NCI-H1436 treated with DMSO at 0.1 percent for 48 hours (cell line): ENCODE data around the gene KCNK15.
"Not testable (repeated sequence)": the region's sequence is repeated elsewhere in the genome, so short reads cannot be mapped to it uniquely, and the experiment has no call there.

Source experiments
- DNase-seq: peaks from one replicate; lab custom pipeline; 2025; lab: John Stamatoyannopoulos, UW

Gene KCNK15

GRCh38 chr20:44759595-44759994, 13.9 kb downstream of the KCNK15 start:
- no peak for DNase-seq

GRCh38 chr20:44761423-44761822, 15.8 kb downstream of the KCNK15 start:
- DNase-seq: no peak

DNA sequence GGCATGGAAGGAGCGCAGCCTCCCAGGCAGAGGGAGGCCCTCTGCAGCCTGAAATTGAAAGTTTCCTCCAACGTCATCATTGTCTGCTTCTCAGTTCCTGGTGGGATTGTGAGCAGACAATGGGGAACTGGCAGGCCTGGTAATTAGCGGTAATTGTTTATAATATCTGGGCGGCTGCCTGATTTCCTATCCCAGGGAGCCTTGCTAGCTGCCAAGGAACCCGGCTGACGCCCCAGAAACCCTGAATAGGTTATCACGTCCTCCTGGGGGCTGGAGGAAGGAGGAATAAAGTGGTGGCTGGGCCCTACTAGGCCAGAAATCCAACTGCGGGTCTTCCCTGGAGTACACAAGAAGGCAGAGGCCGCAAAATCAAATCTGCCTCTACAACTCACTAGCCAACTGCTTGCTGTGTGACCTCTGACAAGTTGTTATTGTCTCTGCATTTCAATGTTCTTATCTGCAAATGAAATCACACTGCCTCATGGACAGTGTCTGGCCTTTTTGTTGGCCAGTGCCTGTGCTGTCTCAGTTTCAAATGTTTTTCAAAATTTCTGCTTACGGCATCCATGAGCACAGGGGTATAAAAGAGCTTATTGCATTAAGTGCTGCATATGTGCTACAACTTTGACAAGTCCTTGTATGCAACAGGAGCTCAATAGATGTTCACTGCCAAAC, 16.9 kb downstream of the KCNK15 start:
- no peak for DNase-seq

DNA sequence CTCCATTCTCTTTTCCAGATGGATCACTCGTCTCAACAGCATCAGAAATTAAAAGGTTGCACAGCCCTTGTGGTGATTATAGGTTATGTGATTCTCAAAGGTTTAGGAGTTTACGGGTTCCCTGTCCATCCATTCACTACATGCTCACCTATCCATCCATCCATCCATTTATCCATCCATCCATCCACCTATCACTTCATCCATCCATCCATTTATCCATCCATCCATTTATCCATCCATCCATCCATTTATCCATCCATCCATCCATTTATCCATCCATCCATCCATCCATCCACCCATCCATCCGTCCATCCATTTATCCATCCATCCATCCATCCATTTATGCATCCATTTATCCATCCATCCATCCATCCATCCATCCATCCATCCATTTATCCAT, 18.1 kb downstream of the KCNK15 start:
- DNase-seq: not testable (repeated sequence)

- DNase-seq: no peak
Observed at GRCh38 chr20:44765091-44765490, 19.4 kb downstream of the KCNK15 start.

GRCh38 chr20:44765701-44766347, 20.2 kb downstream of the KCNK15 start:
- no peak for DNase-seq

DNA sequence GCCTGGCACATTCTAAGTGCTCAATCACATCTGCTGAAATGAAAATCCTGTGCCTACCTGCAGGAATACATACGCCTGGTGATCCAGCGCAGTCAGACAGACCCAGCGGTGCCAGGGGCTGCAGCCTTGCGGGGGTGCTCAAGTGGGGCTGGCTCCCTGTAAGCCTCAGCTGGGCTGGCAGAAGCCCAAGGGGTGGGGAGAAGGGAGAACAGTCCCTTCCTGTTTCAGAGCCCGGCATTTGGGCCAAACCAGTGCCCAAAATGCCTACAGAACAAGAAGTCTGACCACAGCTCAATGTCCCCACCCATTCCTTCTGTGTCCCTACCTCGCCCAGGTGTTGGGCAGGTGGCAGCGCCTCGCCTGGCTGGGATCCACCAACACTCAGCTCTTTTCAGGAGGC, 22.6 kb downstream of the KCNK15 start:
- no peak for DNase-seq

- no peak for DNase-seq
Observed at GRCh38 chr20:44768854-44769480, 23.3 kb downstream of the KCNK15 start.

DNA sequence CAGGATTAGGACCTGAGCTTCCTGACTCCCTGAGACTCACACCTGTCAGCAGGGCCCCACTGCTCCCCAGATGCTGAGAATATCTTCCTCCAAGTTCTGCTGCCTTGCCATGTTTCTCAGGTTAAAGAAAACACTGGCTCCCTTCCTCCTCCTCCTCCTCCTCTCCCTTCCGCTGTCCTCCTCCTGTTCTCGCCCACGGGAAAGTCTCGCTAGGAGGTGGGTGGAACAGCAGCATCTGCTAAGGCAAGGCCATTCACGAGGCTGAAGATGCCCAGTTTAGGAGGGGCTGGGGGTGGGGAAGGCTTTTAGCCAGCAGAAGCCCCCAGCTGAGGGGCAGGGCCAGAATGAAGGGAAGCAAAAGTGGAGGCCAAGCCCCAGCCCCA, 23.8 kb downstream of the KCNK15 start:
- no peak for DNase-seq

DNA sequence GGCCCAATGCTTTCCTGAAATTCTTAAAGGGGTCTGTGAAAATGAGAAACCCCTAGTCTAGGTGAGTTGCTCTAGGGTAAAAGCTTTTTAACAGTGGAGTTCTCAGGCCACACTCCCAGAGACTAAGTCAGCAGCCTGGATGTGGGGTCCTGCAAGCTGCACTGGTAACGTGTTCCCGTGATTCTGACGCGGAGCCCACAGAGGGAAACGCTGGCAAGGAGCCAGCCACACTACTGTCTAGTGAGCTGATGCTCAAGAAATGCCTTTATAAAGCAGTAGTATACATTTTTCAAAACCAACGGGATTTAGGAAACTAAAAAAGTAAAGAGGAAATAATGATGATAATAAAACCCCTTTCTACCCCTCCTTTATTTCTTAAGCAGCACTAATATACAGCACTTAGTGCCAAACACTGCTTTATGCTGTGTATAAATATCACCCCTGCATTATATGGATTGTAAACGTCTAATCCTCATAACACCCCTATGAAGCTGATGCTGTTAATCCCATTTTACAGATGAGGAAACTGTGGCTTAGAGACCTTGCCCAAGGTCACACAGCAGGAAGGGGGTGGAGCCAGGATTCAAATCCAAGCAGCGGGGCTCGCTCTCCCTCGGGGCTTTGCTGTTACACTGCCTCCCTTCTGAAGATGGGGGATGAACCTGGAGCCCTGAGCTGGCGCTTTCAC, 25.0 kb downstream of the KCNK15 start:
- no peak for DNase-seq

- no peak for DNase-seq
Observed at GRCh38 chr20:44771172-44771535, 25.5 kb downstream of the KCNK15 start.

DNA sequence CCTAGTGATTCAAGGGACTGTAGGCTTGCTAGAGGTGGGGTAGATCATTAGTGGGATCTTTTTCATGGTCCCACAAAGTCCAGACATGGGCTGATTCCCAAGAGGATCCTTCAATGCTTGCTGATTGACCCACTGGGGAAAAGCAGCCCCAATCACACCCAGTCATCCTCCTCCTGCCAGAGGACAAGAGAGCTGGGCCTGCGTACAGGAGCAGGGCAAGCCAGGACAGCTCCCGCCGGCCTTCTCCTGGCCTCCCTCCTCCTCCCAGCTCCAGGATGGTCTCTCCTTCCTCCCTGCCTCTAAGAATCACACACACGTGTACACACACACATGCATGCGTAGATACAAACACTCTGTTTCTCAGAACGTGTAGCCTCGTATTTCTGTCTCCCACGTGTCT, 27.0 kb downstream of the KCNK15 start:
- no peak for DNase-seq

GRCh38 chr20:44773070-44773829, 27.6 kb downstream of the KCNK15 start:
- no peak for DNase-seq

GRCh38 chr20:44776980-44777379, 31.3 kb downstream of the KCNK15 start:
- DNase-seq: no peak

- DNase-seq: no peak
Observed at GRCh38 chr20:44780226-44780625, 34.6 kb downstream of the KCNK15 start.

- DNase-seq: no peak
Observed at GRCh38 chr20:44781118-44781517, 35.5 kb downstream of the KCNK15 start.

GRCh38 chr20:44781791-44782190, 36.1 kb downstream of the KCNK15 start:
- no peak for DNase-seq

DNA sequence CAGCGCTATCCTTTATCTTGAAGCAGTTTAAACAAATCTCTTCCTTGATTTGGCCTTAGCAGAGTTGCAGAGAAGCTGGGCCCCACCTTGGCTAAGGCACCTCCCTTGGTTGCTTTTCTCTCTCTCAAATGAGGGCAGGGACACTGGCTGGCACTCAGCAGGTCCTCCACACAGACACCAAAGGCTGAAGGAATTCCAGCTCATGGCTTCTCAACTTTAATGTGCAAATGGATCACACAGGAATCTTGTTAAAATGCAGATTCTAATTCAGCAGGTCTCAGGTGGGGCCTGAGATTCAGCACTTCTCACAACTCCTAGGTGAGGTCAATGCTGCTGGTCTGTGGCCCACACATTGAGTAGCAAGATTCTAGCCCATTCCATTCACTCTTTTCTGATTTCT, 39.0 kb downstream of the KCNK15 start:
- DNase-seq: no peak

DNA sequence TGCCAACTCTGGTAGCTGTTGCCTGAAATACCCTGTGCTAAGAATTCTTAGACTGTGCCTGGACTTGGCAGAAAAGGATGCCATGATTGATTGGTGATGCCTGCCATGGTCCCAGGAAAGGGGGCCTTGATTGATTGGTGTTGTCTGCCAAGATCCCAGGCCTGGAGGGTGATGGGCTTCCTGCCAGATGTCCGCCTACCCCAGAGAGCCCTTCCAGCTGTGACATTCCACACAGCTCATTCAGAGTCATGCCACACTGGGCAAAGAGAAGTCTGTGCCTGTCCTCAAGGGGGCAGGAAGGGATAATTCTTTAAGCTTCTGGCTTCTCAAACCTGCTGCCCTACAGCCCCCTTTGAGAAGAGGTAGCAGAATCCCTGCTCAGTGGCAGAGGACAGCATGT, 40.1 kb downstream of the KCNK15 start:
- no peak for DNase-seq

GRCh38 chr20:44787299-44787698, 41.6 kb downstream of the KCNK15 start:
- no peak for DNase-seq

DNA sequence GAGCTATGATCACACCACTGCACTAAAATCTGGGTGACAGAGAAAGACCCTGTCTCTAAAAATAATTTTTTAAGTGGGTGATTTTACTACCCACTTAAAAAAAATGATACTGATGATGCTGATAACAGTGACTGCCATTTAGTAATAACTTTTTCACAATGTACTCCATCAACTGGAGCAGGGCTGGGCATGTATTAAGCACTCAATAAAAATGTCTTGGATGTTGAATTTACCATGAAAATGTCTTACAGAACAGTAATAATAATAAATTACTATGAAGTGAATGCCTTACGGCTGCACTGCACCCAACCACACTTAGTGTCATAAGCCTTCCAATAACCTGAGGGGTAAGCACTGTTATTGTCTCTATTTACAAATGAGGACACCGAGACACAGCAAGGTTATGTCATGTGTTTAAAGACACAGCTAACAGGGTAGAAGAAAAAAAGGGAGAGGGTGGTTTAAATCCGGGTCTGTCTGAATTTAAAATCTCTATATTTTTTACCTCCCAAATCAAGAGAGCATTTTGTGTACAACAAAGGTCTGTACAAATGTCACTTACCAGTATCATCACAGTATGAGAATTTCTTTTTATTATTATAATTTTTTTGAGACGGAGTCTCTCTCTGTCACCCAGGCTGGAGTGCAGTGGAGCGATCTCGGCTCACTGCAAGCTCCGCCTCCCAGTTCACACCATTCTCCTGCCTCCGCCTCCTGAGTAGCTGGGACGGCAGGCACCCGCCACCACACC, 43.2 kb downstream of the KCNK15 start:
- DNase-seq: no peak
